K562 (cell line): ENCODE measurements around the gene WWOX. TPM values are rescaled to one million over a fixed set of nuclear protein-coding genes. Genes with fewer than 3 reads are reported as not detected.

ENCODE experiments used
- ATAC-seq: fragments of 200-7000 bp; cut with Tn5 transposase; 3 replicates; pipeline ENCODE4 v1.9.1; 2020; ENCODE audit warnings: moderate library complexity
- BruUV-seq: library from RNA; stranded (reverse); fragments of 400-500 nt; replicated peaks from 2 replicates; lab custom pipeline; 2021; lab: Mats Ljungman, UMichigan
- CTCF ChIA-PET: fragments of 300-600 bp; formaldehyde crosslinking; extraction: SDS; loops from one replicate; lab custom pipeline; 2021; ENCODE audit warnings: low intra/inter-chr PET ratio; lab: Yijun Ruan, JAX
- POLR2A ChIA-PET: fragments of 300-600, 350-650 bp; sonication (Branson Sonifier 250); formaldehyde crosslinking; extraction: SDS; loops from one replicate; lab custom pipeline; 2021; ENCODE audit warnings: antibody characterized with exemption, inconsistent platforms; lab: Yijun Ruan, JAX
- DNase-seq, 4 experiments: peaks; one replicate each; pipeline versions ENCODE4 v3.0.0 to v3.0.0-alpha.2; 2011 to 2018; ENCODE audit warnings: low spot score in 3 of 4, mixed read lengths in 3 of 4; ENCODE audit errors: extremely low read depth in 1 of 4
- FAIRE-seq: peaks from 2 replicates; lab custom pipeline; 2011; peaks lifted over from hg19 to GRCh38; lab: Jason Lieb, UNC
- H2AFZ ChIP-seq: 2 replicates; pipeline ENCODE4 v1.6.0; 2011; ENCODE audit warnings: low read depth, low read length, control low read depth, inconsistent platforms
- H3K27ac ChIP-seq: fragments of 200-600 bp; 3 replicates; pipeline ENCODE4 v1.8.0; 2011; ENCODE audit warnings: low read depth, mild to moderate bottlenecking, control low read depth, inconsistent platforms, low read length, moderate library complexity, mixed read lengths; ENCODE audit errors: extremely low read depth
- H3K27me3 ChIP-seq, 2 experiments: fragments of 300-600 bp in 1 of 2; 2 replicates in 1 of 2; 3 replicates in 1 of 2; pipeline versions ENCODE4 v1.6.0 to v1.8.0; 2011; ENCODE audit warnings: inconsistent platforms in 2 of 2, low read length in 2 of 2, mild to moderate bottlenecking in 1 of 2, mixed read lengths in 1 of 2, moderate library complexity in 1 of 2; ENCODE audit not compliant: control insufficient read depth in 2 of 2, insufficient read depth in 2 of 2
- H3K36me3 ChIP-seq: fragments of 300-600 bp; 3 replicates; pipeline ENCODE4 v1.8.0; 2011; ENCODE audit warnings: mild to moderate bottlenecking, low read length, inconsistent platforms; ENCODE audit not compliant: control insufficient read depth, insufficient read depth
- H3K4me1 ChIP-seq, 2 experiments: fragments of 200-600 bp in 1 of 2; replicated peaks in 1 of 2; 2 replicates in 1 of 2; 3 replicates in 1 of 2; pipeline versions ENCODE4 v1.5.1 to v1.8.0; 2011; ENCODE audit warnings: inconsistent platforms in 2 of 2, low read length in 2 of 2, mild to moderate bottlenecking in 1 of 2, mixed read lengths in 1 of 2, moderate library complexity in 1 of 2; ENCODE audit not compliant: control insufficient read depth in 2 of 2, insufficient read depth in 2 of 2
- H3K4me2 ChIP-seq: 2 replicates; pipeline ENCODE4 v1.6.1; 2011; ENCODE audit warnings: low read length, control low read depth, inconsistent platforms, mixed read lengths; ENCODE audit not compliant: insufficient read depth
- H3K4me3 ChIP-seq: fragments of 200-600 bp; sonication (generic), shearing (Covaris generic); 2 replicates; pipeline ENCODE4 v1.5.1; 2016; ENCODE audit warnings: control low read depth, inconsistent platforms
- H3K79me2 ChIP-seq: fragments of 200-600 bp; 3 replicates; pipeline ENCODE4 v1.8.0; 2011; ENCODE audit warnings: low read length, inconsistent platforms; ENCODE audit not compliant: control insufficient read depth, insufficient read depth
- H3K9ac ChIP-seq, 2 experiments: 2 replicates each; pipeline versions ENCODE4 v1.6.0 to v1.6.1; 2011; ENCODE audit warnings: low read depth in 2 of 2, low read length in 2 of 2, control low read depth in 1 of 2, inconsistent platforms in 1 of 2, mild to moderate bottlenecking in 1 of 2, mixed read lengths in 1 of 2; ENCODE audit not compliant: insufficient read depth in 1 of 2
- H3K9me1 ChIP-seq: one replicate; pipeline ENCODE4 v1.6.0; 2011; ENCODE audit warnings: inconsistent platforms, mild to moderate bottlenecking, low read length, moderate library complexity; ENCODE audit not compliant: control insufficient read depth, insufficient read depth
- H3K9me3 ChIP-seq: replicated peaks from 2 replicates; pipeline ENCODE4 v1.5.1; 2011; ENCODE audit warnings: low read depth, low read length, inconsistent platforms; ENCODE audit not compliant: control insufficient read depth, insufficient read depth
- H4K20me1 ChIP-seq: replicated peaks from 2 replicates; pipeline ENCODE4 v1.6.1; 2011; ENCODE audit warnings: low read length, inconsistent platforms, mixed read lengths; ENCODE audit not compliant: control insufficient read depth, insufficient read depth
- BCL6 ChIP-seq: fragments of 250-450 bp; sonication (Bioruptor Pico); IDR thresholded peaks from 2 replicates; pipeline ENCODE4 v1.4.0; 2020
- CBX8 ChIP-seq: fragments of 200-600 bp; sonication (generic); IDR thresholded peaks from 2 replicates; pipeline ENCODE4 v1.6.1; 2012; ENCODE audit warnings: borderline replicate concordance, mixed run types, low read depth, mild to moderate bottlenecking, moderate library complexity, mixed read lengths, low read length, control low read depth, inconsistent platforms; ENCODE audit not compliant: poor library complexity, severe bottlenecking; ENCODE audit errors: extremely low read depth
- DIDO1 ChIP-seq: fragments of 450-650 bp; IDR thresholded peaks from 2 replicates; pipeline ENCODE4 v1.6.1; 2016; ENCODE audit warnings: low read depth, missing biosample characterization, missing genetic modification characterization
- ERF ChIP-seq: fragments of 450-650 bp; formaldehyde crosslinking; IDR thresholded peaks from 2 replicates; pipeline ENCODE4 v1.4.0; 2020; ENCODE audit warnings: mild to moderate bottlenecking, mixed read lengths
- ETV1 ChIP-seq: fragments of 450-650 bp; conservative IDR thresholded peaks from 2 replicates; pipeline ENCODE4 v1.6.1; 2016; ENCODE audit warnings: missing genetic modification characterization, control low read depth, low read depth, missing compliant biosample characterization
- HCFC1 ChIP-seq: IDR thresholded peaks from 2 replicates; pipeline ENCODE4 v1.6.1; 2012; ENCODE audit warnings: low read depth, low read length, improper control_type of control experiment
- IFI16 ChIP-seq: fragments of 250-450 bp; sonication (Bioruptor Pico); IDR thresholded peaks from 2 replicates; pipeline ENCODE4 v2.1.2; 2022; ENCODE audit warnings: mild to moderate bottlenecking, inconsistent platforms
- KHSRP ChIP-seq: fragments of 450-650 bp; IDR thresholded peaks from 2 replicates; pipeline ENCODE4 v1.6.1; 2017
- LEF1 ChIP-seq: fragments of 450-650 bp; IDR thresholded peaks from 2 replicates; pipeline ENCODE4 v1.6.1; 2016; ENCODE audit warnings: mild to moderate bottlenecking
- SMARCC2 ChIP-seq: fragments of 450-650 bp; IDR thresholded peaks from 2 replicates; pipeline ENCODE4 v1.6.1; 2017; ENCODE audit warnings: antibody characterized with exemption, moderate library complexity, mild to moderate bottlenecking, low read depth
- TSC22D4 ChIP-seq: fragments of 450-650 bp; IDR thresholded peaks from 2 replicates; pipeline ENCODE4 v1.6.1; 2016; ENCODE audit warnings: missing genetic modification characterization, missing biosample characterization, control low read depth
- ZNF217 ChIP-seq: sonication (generic); formaldehyde crosslinking; IDR thresholded peaks from 2 replicates; pipeline ENCODE4 v1.8.0; 2022; ENCODE audit warnings: mild to moderate bottlenecking, missing genetic modification reagents
- ZNF507 ChIP-seq: conservative IDR thresholded peaks from 2 replicates; pipeline ENCODE4 v1.6.1; 2017; ENCODE audit warnings: missing genetic modification characterization, missing compliant biosample characterization
- ZNF584 ChIP-seq: fragments of 200-800 bp; sonication (Bioruptor generic); IDR thresholded peaks from 2 replicates; pipeline ENCODE4 v1.6.1; 2016; ENCODE audit warnings: low read depth, mild to moderate bottlenecking, missing genetic modification characterization, missing compliant biosample characterization
- ZNF586 ChIP-seq: fragments of 450-650 bp; formaldehyde crosslinking; conservative IDR thresholded peaks from 2 replicates; pipeline ENCODE4 v1.4.0; 2020; ENCODE audit warnings: mild to moderate bottlenecking, moderate library complexity
- ZNF766 ChIP-seq: fragments of 200-800 bp; sonication (Bioruptor generic); conservative IDR thresholded peaks from 2 replicates; pipeline ENCODE4 v1.6.1; 2016; ENCODE audit warnings: missing genetic modification characterization, missing compliant biosample characterization
- WGBS: fragments of 100-300 bp; shearing (Covaris generic); methylation state at CpG from one replicate; pipeline ENCODE4 v1.1.6; 2016; ENCODE audit warnings: low coverage, mixed read lengths; ENCODE audit not compliant: insufficient coverage; ENCODE audit errors: missing lambda C conversion rate; 5-methylcytosine and 5-hydroxymethylcytosine counted together
- in situ Hi-C: fragments of 300-500 bp; cut with MboI; formaldehyde crosslinking; loops from 4 replicates; pipeline ENCODE4 v1.15.0; 2018; ENCODE audit warnings: inconsistent platforms, mixed read lengths
- intact Hi-C: fragments of 100-400 bp; cut with micrococcal nuclease; formaldehyde crosslinking; loops from 2 replicates; pipeline ENCODE4 v1.14.2; 2022
- polyA plus RNA-seq, 8 experiments: library from polyadenylated mRNA; depleted of rRNA in 4 of 8; stranded (reverse) in 5 of 8; unstranded in 3 of 8; fragments of >200 nt; fragmentation: Nextera tagmentation in 2 of 8; fragmentation: Illumina TruSeq in 1 of 8; extraction: Ambion mirVana in 2 of 8; extraction: Trizol in 1 of 8; gene quantifications; 2 replicates each; pipeline versions ENCODE4 v1.2.1 to v1.2.3, GENCODE V29; 2011 to 2014; ENCODE audit warnings: inconsistent platforms in 1 of 8, missing spikeins in 1 of 8
- total RNA-seq, 7 experiments: library from RNA; depleted of rRNA in 6 of 7; stranded (reverse); fragments of >200 nt in 6 of 7; fragmentation: Illumina TruSeq in 2 of 7; extraction: Trizol in 2 of 7; gene quantifications; 2 replicates each; pipeline versions ENCODE4 v1.2.1 to v1.2.3, GENCODE V29; 2011 to 2021; ENCODE audit warnings: low replicate concordance in 1 of 7
- TF ChIP-seq, protein P1 (sequence below): sonication (generic); formaldehyde crosslinking; IDR thresholded peaks from 2 replicates; pipeline ENCODE4 v1.8.1; 2023; ENCODE audit warnings: mild to moderate bottlenecking, missing genetic modification reagents
- TF ChIP-seq, protein P2 (sequence below): sonication (generic); formaldehyde crosslinking; IDR thresholded peaks from 2 replicates; pipeline ENCODE4 v1.8.0; 2022; ENCODE audit warnings: missing genetic modification reagents, mild to moderate bottlenecking, borderline replicate concordance
- TF ChIP-seq, protein P3 (sequence below): fragments of 250-450 bp; sonication (Bioruptor Pico); IDR thresholded peaks from 2 replicates; pipeline ENCODE4 v1.8.0; 2021; ENCODE audit warnings: borderline replicate concordance, mild to moderate bottlenecking, moderate library complexity; ENCODE audit not compliant: poor library complexity, severe bottlenecking

WWOX gene
- total and polyA plus RNA-seq, 9 of the 15 experiments (the other 6 are each of a cell fraction or from before 2014, with no cell fraction given) = 1.6 to 22.7 (median 8.1) TPM

DNA sequence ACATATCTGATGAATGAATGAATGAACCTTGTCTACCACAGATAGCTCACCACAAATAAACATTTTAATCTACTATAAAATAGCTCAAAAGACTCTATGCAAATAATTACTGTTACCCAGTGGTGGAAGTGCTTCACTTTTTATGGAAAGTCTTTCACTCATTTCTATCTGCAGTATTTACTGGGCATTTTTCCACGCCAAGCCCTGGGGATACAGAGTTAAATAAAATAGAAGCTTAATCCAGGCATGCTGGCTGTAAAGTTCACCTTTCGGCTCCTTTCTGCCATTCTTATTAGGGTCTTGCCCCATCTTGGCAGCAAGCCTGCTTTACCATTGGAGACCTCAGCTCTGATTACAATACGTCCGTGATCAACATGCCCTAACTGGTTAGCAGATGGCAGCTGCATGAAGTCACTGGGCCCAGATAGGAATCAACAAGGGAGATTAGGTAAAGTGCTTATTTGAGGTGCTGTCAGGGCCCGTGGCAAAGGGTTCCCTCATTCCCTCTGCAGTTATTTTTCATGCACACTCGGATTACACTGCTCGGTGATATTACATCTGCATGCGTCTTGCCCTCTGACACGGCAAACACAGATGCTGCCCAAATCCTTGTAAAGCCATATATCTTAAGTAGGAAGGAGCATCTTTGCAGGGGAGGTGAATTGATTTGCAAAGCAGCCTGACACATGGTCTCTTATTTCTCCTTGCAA lies 648.9 kb downstream of the WWOX start:
- CTCF ChIA-PET = no interaction called here
- TF ChIP-seq SMARCC2 (no peak), ZNF766 (CRISPR knock-in tag) (no peak), ZNF586 (CRISPR knock-in tag) (no peak), ZNF217 (no peak), IFI16 (CRISPR knock-in tag) (no peak), HCFC1 (no peak), BCL6 (no peak), CBX8 (no peak), LEF1 (no peak), TSC22D4 (no peak), DIDO1 (tag) (no peak), ETV1 (tag) (no peak), ZNF507 (no peak), ZNF584 (no peak), ERF (no peak), KHSRP (no peak)
- TF ChIP-seq, protein P1, sequence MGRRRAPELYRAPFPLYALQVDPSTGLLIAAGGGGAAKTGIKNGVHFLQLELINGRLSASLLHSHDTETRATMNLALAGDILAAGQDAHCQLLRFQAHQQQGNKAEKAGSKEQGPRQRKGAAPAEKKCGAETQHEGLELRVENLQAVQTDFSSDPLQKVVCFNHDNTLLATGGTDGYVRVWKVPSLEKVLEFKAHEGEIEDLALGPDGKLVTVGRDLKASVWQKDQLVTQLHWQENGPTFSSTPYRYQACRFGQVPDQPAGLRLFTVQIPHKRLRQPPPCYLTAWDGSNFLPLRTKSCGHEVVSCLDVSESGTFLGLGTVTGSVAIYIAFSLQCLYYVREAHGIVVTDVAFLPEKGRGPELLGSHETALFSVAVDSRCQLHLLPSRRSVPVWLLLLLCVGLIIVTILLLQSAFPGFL (CRISPR knock-in tag) = no peak
- TF ChIP-seq, protein P2, sequence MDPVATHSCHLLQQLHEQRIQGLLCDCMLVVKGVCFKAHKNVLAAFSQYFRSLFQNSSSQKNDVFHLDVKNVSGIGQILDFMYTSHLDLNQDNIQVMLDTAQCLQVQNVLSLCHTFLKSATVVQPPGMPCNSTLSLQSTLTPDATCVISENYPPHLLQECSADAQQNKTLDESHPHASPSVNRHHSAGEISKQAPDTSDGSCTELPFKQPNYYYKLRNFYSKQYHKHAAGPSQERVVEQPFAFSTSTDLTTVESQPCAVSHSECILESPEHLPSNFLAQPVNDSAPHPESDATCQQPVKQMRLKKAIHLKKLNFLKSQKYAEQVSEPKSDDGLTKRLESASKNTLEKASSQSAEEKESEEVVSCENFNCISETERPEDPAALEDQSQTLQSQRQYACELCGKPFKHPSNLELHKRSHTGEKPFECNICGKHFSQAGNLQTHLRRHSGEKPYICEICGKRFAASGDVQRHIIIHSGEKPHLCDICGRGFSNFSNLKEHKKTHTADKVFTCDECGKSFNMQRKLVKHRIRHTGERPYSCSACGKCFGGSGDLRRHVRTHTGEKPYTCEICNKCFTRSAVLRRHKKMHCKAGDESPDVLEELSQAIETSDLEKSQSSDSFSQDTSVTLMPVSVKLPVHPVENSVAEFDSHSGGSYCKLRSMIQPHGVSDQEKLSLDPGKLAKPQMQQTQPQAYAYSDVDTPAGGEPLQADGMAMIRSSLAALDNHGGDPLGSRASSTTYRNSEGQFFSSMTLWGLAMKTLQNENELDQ = no peak
- TF ChIP-seq, protein P3, sequence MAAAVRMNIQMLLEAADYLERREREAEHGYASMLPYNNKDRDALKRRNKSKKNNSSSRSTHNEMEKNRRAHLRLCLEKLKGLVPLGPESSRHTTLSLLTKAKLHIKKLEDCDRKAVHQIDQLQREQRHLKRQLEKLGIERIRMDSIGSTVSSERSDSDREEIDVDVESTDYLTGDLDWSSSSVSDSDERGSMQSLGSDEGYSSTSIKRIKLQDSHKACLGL (CRISPR knock-in tag) = no peak

More for the DNA sequence above, 648.9 kb downstream of the WWOX start:
- no peak overlapping the region for H3K27ac ChIP-seq
- H3K9ac ChIP-seq = no peak overlapping the region
- 3% methylated on average over 9 of the region's 9 CpGs for WGBS
- H3K4me1 ChIP-seq = no peaks in the 10 kb centered on the region; a peak in 1 of 5 replicates
- no peak overlapping the region for H3K4me3 ChIP-seq
- H3K9me3 ChIP-seq = no peaks in the 10 kb centered on the region; the same call in 1 of the 2 replicates
- no peaks in the 10 kb centered on the region for H3K36me3 ChIP-seq
- POLR2A ChIA-PET = interaction anchor here (0.6 kb wide), 1 partner anchor 9 kb away, joined by 3 read pairs; no protein-coding TSS in a partner anchor
- in situ Hi-C loops (no loop called here), intact Hi-C loops (no loop called here)
- no peaks in the 10 kb centered on the region for H4K20me1 ChIP-seq
- H3K4me2 ChIP-seq = no peak overlapping the region
- DNase-seq (no peak), ATAC-seq (no peak), FAIRE-seq (no peak)
- no peaks in the 10 kb centered on the region for H3K79me2 ChIP-seq
- 0 out of 5 replicates have a peak, but pooled peaks cover 0 to 4% of the 10 kb centered on the region in 2 experiments for H3K27me3 ChIP-seq
- no peaks in the 10 kb centered on the region for H3K9me1 ChIP-seq
- BruUV-seq = no TSS peak
- H2AFZ ChIP-seq = no peak overlapping the region
